Left ventricle myocardium inferior (tissue), 1 donor: Measurements from ENCODE around the gene UBQLNL. TPM values are rescaled to one million over a fixed set of nuclear protein-coding genes. Genes with fewer than 3 reads are reported as not detected.
A peak's percentile ranks its signal among the peaks of the same experiment; 100 is the strongest.

Experiments used
- DNase-seq: peaks from one replicate; pipeline ENCODE4 v3.0.0-alpha.2; 2020
- H3K27ac ChIP-seq: fragments of 200-600 bp; replicated peaks from 2 replicates; pipeline ENCODE4 v1.8.0; 2021
- H3K27me3 ChIP-seq: fragments of 200-600 bp; 2 replicates; pipeline ENCODE4 v1.8.0; 2021; ENCODE audit warnings: low read depth
- H3K36me3 ChIP-seq: fragments of 200-600 bp; 2 replicates; pipeline ENCODE4 v1.8.0; 2021
- H3K4me1 ChIP-seq: fragments of 200-600 bp; 2 replicates; pipeline ENCODE4 v1.8.0; 2021
- H3K4me3 ChIP-seq: fragments of 200-600 bp; 2 replicates; pipeline ENCODE4 v1.8.0; 2021; ENCODE audit warnings: mild to moderate bottlenecking, moderate library complexity
- H3K9me3 ChIP-seq: fragments of 200-600 bp; replicated peaks from 2 replicates; pipeline ENCODE4 v1.8.0; 2021
- CTCF ChIP-seq: fragments of 200-600 bp; IDR thresholded peaks from 2 replicates; pipeline ENCODE4 v1.8.0; 2021; ENCODE audit warnings: antibody characterized with exemption, mild to moderate bottlenecking, borderline replicate concordance
- intact Hi-C: fragments of 100-400 bp; cut with micrococcal nuclease; formaldehyde crosslinking; loops from one replicate; pipeline ENCODE4 v1.11.0; 2022
- total RNA-seq: library from RNA; stranded (reverse); fragmentation: NEBNext Ultra II Directional; extraction: Animal tissue kit (Norgen Biotek cat#: 25700); gene quantifications from one replicate; pipeline ENCODE4 v1.2.1, GENCODE V29; 2021
- donor health status: DM: no; HTN: yes; CAD: no; lungs with severe emphysema.

Gene UBQLNL
- total RNA-seq, 1 donor from 2014 or later: not detected

GRCh38 chr11:5486003-5486402 lies 30.5 kb downstream of the UBQLNL start:
- Histone ChIP-seq H3K27ac (no peak overlapping the region), H3K27me3 (no peaks in the 10 kb centered on the region), H3K4me1 (no peaks in the 10 kb centered on the region), H3K4me3 (no peak overlapping the region), H3K36me3 (no peaks in the 10 kb centered on the region), H3K9me3 (no peaks in the 10 kb centered on the region)
- TF ChIP-seq CTCF: no peak
- no peak for DNase-seq
- intact Hi-C loops: no loop called here

GRCh38 chr11:5476186-5476819 lies 40.2 kb downstream of the UBQLNL start:
- no peak for DNase-seq
- Histone ChIP-seq H3K4me1 (no peaks in the 10 kb centered on the region), H3K9me3 (no peaks in the 10 kb centered on the region), H3K36me3 (no peaks in the 10 kb centered on the region), H3K4me3 (no peak overlapping the region), H3K27me3 (no peaks in the 10 kb centered on the region), H3K27ac (no peak overlapping the region)
- intact Hi-C loops: no loop called here
- peak; percentile 86 for TF ChIP-seq CTCF

GRCh38 chr11:5473921-5474320 lies 42.6 kb downstream of the UBQLNL start:
- no peak for TF ChIP-seq CTCF
- Histone ChIP-seq H3K4me1 (no peaks in the 10 kb centered on the region), H3K9me3 (no peaks in the 10 kb centered on the region), H3K4me3 (no peak overlapping the region), H3K27me3 (no peaks in the 10 kb centered on the region), H3K27ac (no peak overlapping the region), H3K36me3 (no peaks in the 10 kb centered on the region)
- no peak for DNase-seq
- intact Hi-C loops: loop anchor here (5.0 kb wide), 1 partner anchor 333 kb away; the partner anchor contains the start of gene OR52N2

- Histone ChIP-seq H3K4me1 (no peaks in the 10 kb centered on the region), H3K36me3 (no peaks in the 10 kb centered on the region), H3K27me3 (no peaks in the 10 kb centered on the region), H3K27ac (no peak overlapping the region), H3K4me3 (no peak overlapping the region), H3K9me3 (no peaks in the 10 kb centered on the region)
- no peak for TF ChIP-seq CTCF
- intact Hi-C loops: loop anchor here (10.0 kb wide), 1 partner anchor 87 kb away; no protein-coding TSS in a partner anchor
- DNase-seq: no peak
Observed at GRCh38 chr11:5467527-5467926, 49.0 kb downstream of the UBQLNL start.

Other genes starting within 250 kb of the UBQLNL start
- not detected for gene HBE1, start 246.8 kb downstream of the UBQLNL start, total RNA-seq
- gene OR51B4, start 214.8 kb downstream of the UBQLNL start, total RNA-seq: not detected
- not detected for gene OR51B2, start 192.4 kb downstream of the UBQLNL start, total RNA-seq
- not detected for gene OR51B5, start 173.2 kb downstream of the UBQLNL start, total RNA-seq
- not detected for gene OR51B6, start 165.2 kb downstream of the UBQLNL start, total RNA-seq
- gene OR51M1, start 132.9 kb downstream of the UBQLNL start, total RNA-seq: not detected
- not detected for gene OR51Q1, start 94.6 kb downstream of the UBQLNL start, total RNA-seq
- not detected for gene OR51I1, start 75.2 kb downstream of the UBQLNL start, total RNA-seq
- gene OR51I2, start 67.4 kb downstream of the UBQLNL start, total RNA-seq: not detected
- gene OR52D1, start 28.0 kb downstream of the UBQLNL start, total RNA-seq: not detected
- gene UBQLN3, start 6.7 kb downstream of the UBQLNL start, total RNA-seq: 0.14 TPM
- not detected for gene OR52H1, start 31.8 kb upstream of the UBQLNL start, total RNA-seq
- gene OR52B6, start 64.2 kb upstream of the UBQLNL start, total RNA-seq: not detected
- 0.58 TPM for gene TRIM6, start 79.9 kb upstream of the UBQLNL start, total RNA-seq
- 1.7 TPM for gene TRIM34, start 108.3 kb upstream of the UBQLNL start, total RNA-seq
- gene TRIM5, start 168.4 kb upstream of the UBQLNL start, total RNA-seq: 8.4 TPM
- gene TRIM22, start 173.1 kb upstream of the UBQLNL start, total RNA-seq: 16.6 TPM
- gene OR56B1, start 219.7 kb upstream of the UBQLNL start, total RNA-seq: not detected
- gene OR52N4, start 237.5 kb upstream of the UBQLNL start, total RNA-seq: not detected